Urothelium cell line (cell line): ENCODE measurements around the gene PEAK1.

Experiments
- DNase-seq: peaks from one replicate; pipeline ENCODE4 v3.0.0; 2011; ENCODE audit warnings: low spot score, mixed read lengths
- FAIRE-seq: peaks from 2 replicates; lab custom pipeline; 2011; peaks lifted over from hg19 to GRCh38; lab: Jason Lieb, UNC

Gene PEAK1

GRCh38 chr15:77419836-77420609 is at the start of gene PEAK1:
PEAK1 (minus strand) TSS chr15:77420104; CDS start chr15:77181926, 238,178 bp downstream.
- DNase-seq, result peak; percentile 99
- FAIRE-seq, result peak; percentile 81

- FAIRE-seq (no peak), DNase-seq (no peak)
These were observed 49.0 kb upstream of the PEAK1 start for GRCh38 chr15:77468896-77469295.

GRCh38 chr15:77466521-77466920 is 46.6 kb upstream of the PEAK1 start:
- FAIRE-seq, result no peak

GRCh38 chr15:77464129-77464865 is 44.4 kb upstream of the PEAK1 start:
- no peak for DNase-seq
- FAIRE-seq, result no peak

More at GRCh38 chr15:77466521-77466920, 46.6 kb upstream of the PEAK1 start:
- no peak for DNase-seq

DNA sequence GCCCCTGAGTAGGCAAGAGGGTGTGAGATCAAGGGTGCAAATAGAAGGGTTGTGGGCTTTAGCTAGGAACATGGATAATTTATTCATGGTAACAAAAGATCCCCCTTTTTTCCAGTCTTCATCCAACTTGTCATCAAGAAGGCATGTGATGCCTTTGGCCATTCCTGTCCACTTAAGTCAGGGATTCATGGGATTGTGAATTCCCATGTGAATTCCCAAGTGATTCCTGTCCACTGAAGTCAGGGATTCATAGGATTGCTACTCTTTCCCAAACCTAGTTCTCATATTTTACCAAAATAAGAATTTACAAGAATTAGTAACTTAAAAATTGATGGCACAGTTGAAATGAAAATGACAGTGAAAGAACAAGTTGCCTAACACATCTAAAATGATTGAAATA is 41.6 kb upstream of the PEAK1 start:
- FAIRE-seq (no peak), DNase-seq (no peak)

GRCh38 chr15:77459031-77459430 is 39.1 kb upstream of the PEAK1 start:
- FAIRE-seq (no peak), DNase-seq (no peak)

DNA sequence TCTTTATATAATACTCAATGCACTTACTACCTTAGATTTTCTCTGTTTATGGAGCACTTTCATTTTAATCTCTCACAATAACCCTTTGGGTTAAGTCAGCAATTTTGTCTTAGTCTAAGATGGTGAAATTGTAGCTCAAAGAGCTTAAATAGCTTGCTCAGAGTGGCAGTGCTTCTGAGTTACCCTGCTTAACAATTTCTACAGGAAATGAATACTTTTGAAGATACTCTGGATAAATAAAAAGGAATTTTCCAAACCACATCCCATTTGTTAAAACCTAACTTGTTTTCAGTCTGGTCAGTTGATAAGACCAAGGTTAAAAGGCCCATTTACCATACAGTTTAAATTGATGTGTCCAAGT is 38.0 kb upstream of the PEAK1 start:
- FAIRE-seq (no peak), DNase-seq (no peak)

DNA sequence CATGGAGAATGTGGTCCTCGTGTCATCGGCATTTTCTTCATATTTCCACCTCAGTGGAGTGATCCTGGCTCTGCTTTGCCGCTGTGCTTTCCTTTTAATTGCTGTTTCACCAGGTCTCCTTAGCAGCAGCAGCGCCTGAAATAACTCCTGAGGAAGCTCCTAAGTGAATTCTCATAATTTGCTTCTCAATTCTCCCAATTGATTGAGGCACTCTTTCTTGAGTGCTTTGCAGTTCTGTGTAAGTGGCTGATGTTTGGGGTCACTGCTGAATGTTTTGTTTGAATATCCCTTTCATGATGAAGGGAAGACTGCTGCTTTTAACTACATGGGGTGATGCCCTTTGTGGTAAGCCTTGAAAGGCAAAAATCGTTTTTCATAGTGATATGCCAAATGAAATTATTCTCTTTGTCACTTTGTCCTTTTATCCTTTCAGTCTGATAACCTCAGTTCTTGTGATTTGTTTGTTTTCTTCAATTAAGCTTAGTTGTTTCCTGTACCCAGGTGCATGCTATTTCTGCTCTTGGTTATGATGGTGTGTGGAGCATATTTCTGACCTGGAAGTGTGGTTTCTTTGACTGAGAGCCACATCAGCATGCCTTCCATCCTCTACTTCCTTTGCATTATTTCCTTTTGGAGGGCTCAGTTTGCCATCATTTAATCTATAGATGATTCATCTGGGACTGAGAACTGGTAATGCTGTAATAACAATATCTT is 37.4 kb upstream of the PEAK1 start:
- DNase-seq (no peak), FAIRE-seq (no peak)

DNA sequence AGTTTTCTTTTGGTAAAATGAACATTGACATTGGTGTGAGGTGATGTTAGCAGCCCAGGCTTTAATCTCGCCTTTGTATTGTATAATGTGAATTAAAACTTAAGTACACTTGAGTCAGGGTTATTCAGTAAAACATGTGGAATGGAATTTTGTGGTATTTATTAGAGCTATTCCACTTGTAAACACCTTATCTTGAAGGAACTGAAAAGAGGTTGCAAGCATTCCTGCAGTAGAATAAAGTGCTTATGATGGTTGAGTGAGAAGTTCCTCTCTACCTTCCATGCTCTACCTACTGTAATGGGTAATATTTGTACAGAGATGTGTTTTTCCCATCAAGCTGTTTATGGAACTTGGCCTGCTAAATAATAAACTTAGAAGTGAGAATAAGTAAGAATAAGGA is 36.8 kb upstream of the PEAK1 start:
- FAIRE-seq, result no peak

DNA sequence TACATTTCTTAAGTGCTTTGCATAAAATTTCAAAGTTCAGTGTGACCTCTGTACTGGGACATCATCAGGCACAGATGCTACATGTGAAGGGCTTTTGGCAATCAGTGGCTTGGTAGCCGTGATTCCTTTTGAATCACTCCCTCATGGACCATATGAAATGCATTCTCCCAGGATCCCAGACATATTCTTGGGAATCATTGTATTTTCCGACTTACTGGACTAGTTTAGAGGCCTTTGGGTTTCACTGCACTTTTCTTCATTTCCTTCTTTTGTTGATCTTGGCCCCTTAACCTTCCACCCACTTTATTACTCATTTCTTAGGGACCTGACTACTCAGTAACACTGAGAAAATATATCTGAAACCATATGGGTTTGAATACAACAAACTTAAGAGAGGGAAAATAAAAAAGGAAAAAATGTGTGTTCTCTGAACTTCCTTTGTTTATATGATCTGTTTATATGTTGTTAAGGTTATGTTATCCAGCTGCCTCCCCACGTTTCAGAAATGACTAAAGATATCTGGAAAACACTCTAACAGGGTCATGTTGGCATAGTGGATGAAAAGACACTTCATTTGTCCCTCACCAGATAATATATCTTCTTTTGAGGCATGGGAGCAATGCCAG is 35.9 kb upstream of the PEAK1 start:
- FAIRE-seq (no peak), DNase-seq (no peak)

More for the DNA sequence above, 36.8 kb upstream of the PEAK1 start:
- no peak for DNase-seq

- no peak for DNase-seq
- FAIRE-seq, result no peak
These were observed 35.0 kb upstream of the PEAK1 start for GRCh38 chr15:77454951-77455350.

DNA sequence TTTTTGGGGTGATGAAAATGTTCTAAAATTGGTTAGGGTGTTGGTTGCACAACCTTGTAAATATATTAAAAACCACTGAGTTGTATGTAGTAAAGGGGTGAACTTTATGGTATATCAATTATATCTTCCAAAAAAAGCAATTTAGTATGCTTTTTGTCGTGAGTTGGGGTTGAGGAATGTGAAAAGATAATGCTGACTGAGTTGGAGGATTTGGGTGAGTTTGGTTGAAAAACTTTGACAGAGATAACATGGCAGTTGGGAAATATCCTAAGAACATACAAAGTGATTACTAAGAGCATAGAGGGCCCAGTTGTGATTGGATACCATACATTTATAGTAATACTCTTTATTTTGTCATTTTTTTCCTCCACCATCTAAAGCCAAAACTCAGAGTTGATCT is 34.4 kb upstream of the PEAK1 start:
- FAIRE-seq (no peak), DNase-seq (no peak)

GRCh38 chr15:77446840-77447390 is 27.0 kb upstream of the PEAK1 start:
- no peak for FAIRE-seq
- DNase-seq, result no peak

DNA sequence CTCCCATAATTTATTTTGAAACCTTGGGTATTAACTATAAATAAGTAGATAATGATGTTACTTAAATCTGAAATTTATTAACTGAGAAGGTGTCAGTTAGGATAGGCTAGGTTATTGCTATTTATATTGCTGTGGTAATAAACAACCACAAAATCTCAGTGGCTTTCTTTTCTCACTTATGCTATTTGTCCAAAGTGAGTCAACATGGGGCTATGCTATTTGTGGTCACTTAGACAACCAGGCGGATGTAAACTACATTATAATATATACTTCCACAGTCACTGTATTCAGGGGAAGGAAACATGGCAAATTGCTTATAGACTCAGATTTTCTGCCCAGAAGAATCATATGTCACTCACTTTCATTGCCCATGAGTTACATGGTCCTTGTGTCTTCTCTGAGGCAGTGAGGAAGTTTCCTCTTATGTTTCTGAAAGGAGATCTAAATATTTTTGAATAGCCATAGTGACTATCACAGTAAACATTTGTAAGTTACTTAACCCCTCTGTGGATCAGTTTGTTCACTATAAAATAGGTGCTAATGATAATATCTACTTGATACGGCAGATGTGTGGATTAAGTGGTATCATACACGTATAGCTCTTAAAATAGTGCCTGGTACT is 20.6 kb upstream of the PEAK1 start:
- FAIRE-seq, result no peak
- DNase-seq, result no peak

DNA sequence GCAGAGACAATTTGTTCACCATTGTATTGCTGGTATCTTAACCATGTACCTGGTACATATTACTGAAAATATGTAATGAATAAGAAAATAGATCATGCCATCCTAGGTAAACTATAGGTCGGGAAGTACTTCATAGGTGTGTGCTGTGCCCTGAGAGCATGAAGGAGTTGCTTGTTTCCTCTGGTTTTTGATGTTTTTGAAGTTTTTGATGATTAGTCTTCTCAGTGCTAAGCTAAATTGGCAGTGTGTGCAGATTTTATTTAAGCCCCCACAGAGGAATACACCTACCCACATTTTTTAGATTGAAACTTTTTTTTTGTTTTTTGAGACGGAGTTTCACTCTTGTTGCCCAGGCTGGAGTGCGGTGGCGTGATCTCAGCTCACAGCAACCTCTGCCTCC is 17.4 kb upstream of the PEAK1 start:
- FAIRE-seq (no peak), DNase-seq (no peak)

GRCh38 chr15:77436822-77437221 is 16.9 kb upstream of the PEAK1 start:
- DNase-seq (no peak), FAIRE-seq (no peak)

DNA sequence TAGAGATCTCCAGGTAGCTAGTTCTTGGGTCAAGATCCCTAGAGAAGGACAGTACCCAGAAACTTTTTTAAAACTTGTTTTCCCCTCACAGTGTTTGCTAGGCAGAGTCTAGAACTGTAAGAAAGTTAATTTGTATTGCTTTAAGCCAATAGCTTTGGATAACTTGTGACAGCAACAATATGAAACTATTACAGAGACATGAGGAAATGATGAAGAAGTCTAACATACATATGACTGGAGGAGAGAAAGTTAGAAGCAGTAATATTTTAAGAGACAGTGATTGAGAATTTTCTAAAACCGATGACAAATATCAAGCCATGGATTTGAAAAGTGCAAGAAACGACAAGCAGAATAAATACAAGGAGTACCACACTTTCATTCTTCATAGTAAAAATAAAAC is 10.7 kb upstream of the PEAK1 start:
- no peak for DNase-seq
- no peak for FAIRE-seq

DNA sequence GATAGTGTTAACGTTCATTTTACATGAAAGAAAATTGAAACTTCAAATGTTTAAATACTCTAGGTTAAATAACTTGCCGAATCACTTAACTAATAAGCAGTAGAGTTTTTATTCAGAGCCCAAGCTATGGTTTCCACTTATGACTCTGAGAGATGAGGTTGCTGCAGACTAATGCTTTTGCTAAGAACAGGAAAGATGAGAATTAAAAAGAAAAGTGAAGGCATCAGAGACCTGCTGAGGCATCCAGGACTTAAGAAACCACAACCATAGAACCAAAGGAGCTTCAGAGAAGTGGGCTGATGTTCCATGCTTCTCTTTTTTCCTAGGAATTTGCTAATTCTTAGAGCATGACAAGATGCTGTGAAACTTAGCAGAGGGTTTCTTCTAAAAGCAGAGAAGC is 10.3 kb upstream of the PEAK1 start:
- FAIRE-seq, result no peak
- DNase-seq, result no peak

- DNase-seq (no peak), FAIRE-seq (no peak)
These were observed 7.0 kb upstream of the PEAK1 start for GRCh38 chr15:77426871-77427270.

DNA sequence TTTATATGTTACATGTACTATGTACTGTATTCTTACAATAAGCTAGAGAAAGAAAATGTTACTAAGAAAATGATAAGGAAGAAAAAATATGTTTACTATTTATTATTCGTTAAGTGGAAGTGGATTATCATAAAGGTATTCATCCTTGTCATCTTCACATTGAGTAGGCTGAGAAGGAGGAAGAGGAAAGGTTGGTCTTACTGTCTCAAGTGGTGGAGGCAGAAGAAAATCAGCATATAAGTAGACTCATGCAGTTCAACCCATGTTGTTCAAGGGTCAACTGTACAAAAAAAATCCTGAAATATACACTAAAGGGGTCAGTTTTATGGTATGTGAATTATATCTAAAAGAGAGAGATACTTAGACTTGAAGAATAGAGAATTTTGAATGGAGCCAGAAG is 6.5 kb upstream of the PEAK1 start:
- DNase-seq (no peak), FAIRE-seq (no peak)

- FAIRE-seq (no peak), DNase-seq (no peak)
These were observed 5.2 kb upstream of the PEAK1 start for GRCh38 chr15:77425104-77425503.
